ENCODE data around the gene MYO5C.

GRCh38 chr15:52263563-52264282 lies 31.9 kb downstream of the MYO5C start:
- TF ChIP-seq CTCF (IDR thresholded peaks at IDR 0.05) = no peak
- TF ChIP-seq EZH2 (IDR thresholded peaks at IDR 0.05) = no peak

Measured in neural progenitor cell (in vitro differentiated cells).